ENCODE data around the gene ACSL3.

- TF ChIP-seq CTCF (IDR thresholded peaks at IDR 0.05) = no peak
- TF ChIP-seq POLR2A (IDR thresholded peaks at IDR 0.05) = no peak
- no peak for TF ChIP-seq EP300 (IDR thresholded peaks at IDR 0.05)
Measured at GRCh38 chr2:222892321-222892720, 31.5 kb downstream of the ACSL3 start.

Measured in sigmoid colon (tissue), 4 donors.